ENCODE measurements around the gene AVPI1. TPM values are rescaled to one million over a fixed set of nuclear protein-coding genes. Genes with fewer than 3 reads are reported as not detected.

AVPI1 gene
- polyA plus RNA-seq, 3 donors: 2.0 to 11.2 (median 2.9) TPM

- Histone ChIP-seq H3K36me3 (replicated peaks in 1 of 2; ENCODE audit: control insufficient read depth in 1 of 2, insufficient read depth in 2 of 2, low read length in 2 of 2) (peaks cover 49 to 81% of the 10 kb centered on the region in 2 donors), H3K79me2 (ENCODE audit: insufficient read depth, low read length) (no peaks in the 10 kb centered on the region), H3K27ac (ENCODE audit: low read depth in 1 of 2, low read length in 2 of 2) (no peak overlapping the region), H3K9ac (ENCODE audit: insufficient read depth, low read length, poor library complexity, severe bottlenecking) (no peak overlapping the region), H3K27me3 (ENCODE audit: control insufficient read depth in 2 of 2, insufficient read depth in 2 of 2, low read length in 2 of 2) (no peaks in the 10 kb centered on the region), H2AFZ (ENCODE audit: insufficient read depth, low read depth, low read length, poor library complexity, severe bottlenecking) (no peak overlapping the region), H3K9me3 (replicated peaks in 1 of 2; ENCODE audit: control insufficient read depth in 1 of 2, insufficient read depth in 1 of 2, low read length in 2 of 2) (no peaks in the 10 kb centered on the region), H3K4me3 (replicated peaks in 1 of 3; ENCODE audit: low read depth in 2 of 3, low read length in 3 of 3) (no peak overlapping the region), H3K4me2 (replicated peaks; ENCODE audit: extremely low read depth, low read length, poor library complexity, severe bottlenecking) (no peak overlapping the region), H3K4me1 (ENCODE audit: control insufficient read depth in 1 of 2, insufficient read depth in 2 of 2, low read length in 2 of 2) (peaks cover 0 to 5% of the 10 kb centered on the region in 2 donors), H4K20me1 (ENCODE audit: insufficient read depth, low read length) (no peaks in the 10 kb centered on the region)
- Mint-ChIP-seq H3K36me3 (peaks cover 77 to 82% of the 10 kb centered on the region in 2 donors), H3K27me3 (ENCODE audit: low read depth in 3 of 3) (peaks cover 0 to under 1% (median 0%) of the 10 kb centered on the region in 3 donors), H3K4me3 (no peak overlapping the region), H3K4me1 (peaks cover 4% of the 10 kb centered on the region), H3K9me3 (no peaks in the 10 kb centered on the region), H3K27ac (no peak overlapping the region)
- DNase-seq: no peak
- no CpG with 5 or more reads among the region's 1 CpG for whole genome bisulfite sequencing (ENCODE audit: insufficient coverage)
- TF ChIP-seq CTCF (IDR thresholded peaks at IDR 0.05): no peak
- intact Hi-C loops (cut with micrococcal nuclease): no loop called here
Measured at GRCh38 chr10:97659589-97659988, 27.5 kb downstream of the AVPI1 start.

GRCh38 chr10:97656777-97657176 lies 30.3 kb downstream of the AVPI1 start:
- Mint-ChIP-seq H3K36me3 (peaks cover 73 to 75% of the 10 kb centered on the region in 2 donors), H3K27ac (peak overlapping the region in 3 of 7 donors; percentile 18 to 74 (median 64)), H3K27me3 (ENCODE audit: low read depth in 3 of 3) (peaks cover 0 to 1% (median 0%) of the 10 kb centered on the region in 3 donors), H3K4me1 (peaks cover 24% of the 10 kb centered on the region), H3K4me3 (no peak overlapping the region), H3K9me3 (no peaks in the 10 kb centered on the region)
- Histone ChIP-seq H3K4me3 (replicated peaks in 1 of 3; ENCODE audit: low read depth in 2 of 3, low read length in 3 of 3) (no peak overlapping the region), H2AFZ (ENCODE audit: insufficient read depth, low read depth, low read length, poor library complexity, severe bottlenecking) (no peak overlapping the region), H3K36me3 (replicated peaks in 1 of 2; ENCODE audit: control insufficient read depth in 1 of 2, insufficient read depth in 2 of 2, low read length in 2 of 2) (peaks cover 31 to 81% of the 10 kb centered on the region in 2 donors), H3K27ac (ENCODE audit: low read depth in 1 of 2, low read length in 2 of 2) (peak overlapping the region in 1 of 2 donors; percentile 33), H3K27me3 (ENCODE audit: control insufficient read depth in 2 of 2, insufficient read depth in 2 of 2, low read length in 2 of 2) (no peaks in the 10 kb centered on the region), H3K4me2 (replicated peaks; ENCODE audit: extremely low read depth, low read length, poor library complexity, severe bottlenecking) (no peak overlapping the region), H3K79me2 (ENCODE audit: insufficient read depth, low read length) (no peaks in the 10 kb centered on the region), H4K20me1 (ENCODE audit: insufficient read depth, low read length) (no peaks in the 10 kb centered on the region), H3K9me3 (replicated peaks in 1 of 2; ENCODE audit: control insufficient read depth in 1 of 2, insufficient read depth in 1 of 2, low read length in 2 of 2) (no peaks in the 10 kb centered on the region), H3K4me1 (ENCODE audit: control insufficient read depth in 1 of 2, insufficient read depth in 2 of 2, low read length in 2 of 2) (peaks cover 14 to 25% of the 10 kb centered on the region in 2 donors), H3K9ac (ENCODE audit: insufficient read depth, low read length, poor library complexity, severe bottlenecking) (no peak overlapping the region)
- 21% methylated on average over 3 of the region's 5 CpGs for WGBS (ENCODE audit: insufficient coverage)
- no peak for DNase-seq
- no peak for TF ChIP-seq CTCF (IDR thresholded peaks at IDR 0.05)
- intact Hi-C loops (cut with micrococcal nuclease): no loop called here

Measured in CD14-positive monocyte (primary cell).